ENCODE measurements around the gene VWA3A. TPM values are rescaled to one million over a fixed set of nuclear protein-coding genes. Genes with fewer than 3 reads are reported as not detected.

Gene VWA3A
- total RNA-seq, 1 experiment from 2014 or later, result not detected

DNA sequence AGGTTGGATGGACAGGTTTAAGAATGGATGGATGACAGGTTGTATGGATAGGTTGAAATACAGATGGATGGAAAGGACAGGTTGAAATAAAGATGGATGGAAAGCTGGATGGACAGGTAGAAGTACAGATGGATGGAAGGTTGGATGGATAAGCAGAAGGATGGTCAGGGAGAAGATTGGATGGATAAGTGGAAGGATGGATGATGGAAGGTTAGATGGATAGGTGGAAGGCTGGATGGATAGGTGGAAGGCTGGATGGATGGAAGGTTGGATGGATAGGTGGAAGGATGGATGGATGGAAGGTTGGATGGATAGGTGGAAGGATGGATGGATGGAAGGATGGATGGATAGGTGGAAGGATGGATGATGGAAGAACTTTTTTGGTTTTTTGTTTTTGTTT, 69.1 kb downstream of the VWA3A start:
- ATAC-seq, result no peak
- intact Hi-C loops (cut with micrococcal nuclease), result no loop called here
- H3K27ac ChIP-seq (ENCODE audit: low read depth, low read length), result no peak overlapping the region
- BruUV-seq (replicated peaks), result no TSS peak
- no peak for TF ChIP-seq TCF7L2 (IDR thresholded peaks at IDR 0.05; ENCODE audit: borderline replicate concordance, extremely low read depth, insufficient read depth, insufficient read length)
- TF ChIP-seq SRF (IDR thresholded peaks at IDR 0.05; ENCODE audit: low read depth), result no peak
- no peak for TF ChIP-seq RAD21 (IDR thresholded peaks at IDR 0.05; ENCODE audit: low read depth)
- TF ChIP-seq ZNF274 (IDR thresholded peaks at IDR 0.05; ENCODE audit: low read depth, low read length), result no peak
- TF ChIP-seq FOSL1 (IDR thresholded peaks at IDR 0.05; ENCODE audit: low read depth), result no peak
- no peak for TF ChIP-seq CEBPB (IDR thresholded peaks at IDR 0.05; ENCODE audit: low read depth)
- TF ChIP-seq, protein P1, sequence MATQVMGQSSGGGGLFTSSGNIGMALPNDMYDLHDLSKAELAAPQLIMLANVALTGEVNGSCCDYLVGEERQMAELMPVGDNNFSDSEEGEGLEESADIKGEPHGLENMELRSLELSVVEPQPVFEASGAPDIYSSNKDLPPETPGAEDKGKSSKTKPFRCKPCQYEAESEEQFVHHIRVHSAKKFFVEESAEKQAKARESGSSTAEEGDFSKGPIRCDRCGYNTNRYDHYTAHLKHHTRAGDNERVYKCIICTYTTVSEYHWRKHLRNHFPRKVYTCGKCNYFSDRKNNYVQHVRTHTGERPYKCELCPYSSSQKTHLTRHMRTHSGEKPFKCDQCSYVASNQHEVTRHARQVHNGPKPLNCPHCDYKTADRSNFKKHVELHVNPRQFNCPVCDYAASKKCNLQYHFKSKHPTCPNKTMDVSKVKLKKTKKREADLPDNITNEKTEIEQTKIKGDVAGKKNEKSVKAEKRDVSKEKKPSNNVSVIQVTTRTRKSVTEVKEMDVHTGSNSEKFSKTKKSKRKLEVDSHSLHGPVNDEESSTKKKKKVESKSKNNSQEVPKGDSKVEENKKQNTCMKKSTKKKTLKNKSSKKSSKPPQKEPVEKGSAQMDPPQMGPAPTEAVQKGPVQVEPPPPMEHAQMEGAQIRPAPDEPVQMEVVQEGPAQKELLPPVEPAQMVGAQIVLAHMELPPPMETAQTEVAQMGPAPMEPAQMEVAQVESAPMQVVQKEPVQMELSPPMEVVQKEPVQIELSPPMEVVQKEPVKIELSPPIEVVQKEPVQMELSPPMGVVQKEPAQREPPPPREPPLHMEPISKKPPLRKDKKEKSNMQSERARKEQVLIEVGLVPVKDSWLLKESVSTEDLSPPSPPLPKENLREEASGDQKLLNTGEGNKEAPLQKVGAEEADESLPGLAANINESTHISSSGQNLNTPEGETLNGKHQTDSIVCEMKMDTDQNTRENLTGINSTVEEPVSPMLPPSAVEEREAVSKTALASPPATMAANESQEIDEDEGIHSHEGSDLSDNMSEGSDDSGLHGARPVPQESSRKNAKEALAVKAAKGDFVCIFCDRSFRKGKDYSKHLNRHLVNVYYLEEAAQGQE (IDR thresholded peaks at IDR 0.05; ENCODE audit: low read depth), result no peak
- H3K4me2 ChIP-seq (ENCODE audit: low read length), result no peak overlapping the region
- H4K20me1 ChIP-seq (ENCODE audit: insufficient read depth), result no peaks in the 10 kb centered on the region
- POLR2A ChIA-PET, result no interaction called here
- no peak overlapping the region for H3K9ac ChIP-seq (ENCODE audit: low read length)
- RAD21 ChIA-PET (ENCODE audit: low non-redundant PET in 1 of 2, low total read pairs in 2 of 2, uncharacterized antibody in 2 of 2, unreplicated experiment in 2 of 2), result no interaction called here
- H3K9me2 ChIP-seq (ENCODE audit: insufficient read depth), result no peaks in the 10 kb centered on the region
- no peak overlapping the region for H3K4me3 ChIP-seq (replicated peaks in 1 of 2; ENCODE audit: low read depth in 1 of 2, low read length in 2 of 2)
- no peaks in the 10 kb centered on the region for H3K36me3 ChIP-seq (ENCODE audit: control insufficient read depth in 1 of 2, insufficient read depth in 2 of 2, low read length in 2 of 2)
- no peaks in the 10 kb centered on the region for H3K27me3 ChIP-seq (ENCODE audit: insufficient read depth, low read length)
- CTCF ChIA-PET, result no interaction called here
- H3K4me1 ChIP-seq (ENCODE audit: control insufficient read depth in 1 of 2, insufficient read depth in 2 of 2, low read length in 2 of 2), result peaks cover 0 to 10% of the 10 kb centered on the region in 2 experiments; a peak in 2 of 4 replicates
- H3K9me3 ChIP-seq (ENCODE audit: control insufficient read depth in 1 of 2, insufficient read depth in 1 of 2, low read depth in 1 of 2, low read length in 2 of 2), result no peaks in the 10 kb centered on the region
- DNase-seq (ENCODE audit: low read depth, low spot score), result no peak
- H3K79me2 ChIP-seq (ENCODE audit: insufficient read depth, low read length), result no peaks in the 10 kb centered on the region
- no peak overlapping the region for H2AFZ ChIP-seq (ENCODE audit: low read depth, low read length, poor library complexity, severe bottlenecking)

All from HCT116 (cell line).